Fibroblast of gingiva (primary cell): ENCODE measurements around the gene SORCS2.

Experiments
- DNase-seq: peaks from one replicate; pipeline ENCODE4 v3.0.0-alpha.2; 2011; ENCODE audit warnings: low read depth

The SORCS2 gene

DNA sequence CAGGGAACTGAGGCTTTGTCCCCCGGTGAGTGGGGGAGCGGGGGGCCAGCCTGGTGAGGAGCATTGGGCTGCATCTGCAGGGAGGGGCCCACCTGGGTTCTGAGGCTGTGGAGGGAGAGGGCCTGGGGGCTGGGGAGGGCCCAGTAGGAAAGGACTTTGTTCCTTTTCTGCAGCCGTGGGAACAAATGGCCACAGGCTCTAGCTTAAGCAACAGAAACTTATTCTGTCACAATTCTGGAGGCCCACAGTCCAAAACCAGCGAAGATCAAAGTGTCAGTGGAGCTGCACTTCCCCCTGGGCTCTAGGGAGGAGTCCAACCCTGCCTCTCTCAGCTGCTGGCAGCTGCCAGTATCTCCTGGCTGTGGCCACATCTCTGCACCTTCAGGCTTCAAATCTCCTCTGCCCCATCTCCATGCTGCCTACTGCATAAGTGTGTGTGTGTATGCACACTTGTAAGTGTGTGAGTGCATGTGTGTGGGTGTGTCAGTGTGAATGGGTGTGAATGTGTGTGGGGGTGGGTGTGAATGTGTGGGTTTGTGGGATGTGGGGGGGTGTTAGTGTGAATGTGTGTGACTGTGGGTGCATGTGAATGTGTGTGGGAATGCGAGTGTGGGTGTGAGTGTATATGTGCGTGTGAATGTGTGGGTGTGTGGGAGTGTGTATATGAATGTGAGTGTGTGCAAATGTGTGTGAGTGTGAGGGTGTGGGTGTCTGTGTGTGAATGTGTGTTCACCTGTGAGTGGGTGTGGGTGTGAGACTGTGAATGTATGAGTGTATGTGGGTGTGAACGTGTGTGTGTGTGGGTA, 446.8 kb downstream of the SORCS2 start:
- no peak for DNase-seq

DNA sequence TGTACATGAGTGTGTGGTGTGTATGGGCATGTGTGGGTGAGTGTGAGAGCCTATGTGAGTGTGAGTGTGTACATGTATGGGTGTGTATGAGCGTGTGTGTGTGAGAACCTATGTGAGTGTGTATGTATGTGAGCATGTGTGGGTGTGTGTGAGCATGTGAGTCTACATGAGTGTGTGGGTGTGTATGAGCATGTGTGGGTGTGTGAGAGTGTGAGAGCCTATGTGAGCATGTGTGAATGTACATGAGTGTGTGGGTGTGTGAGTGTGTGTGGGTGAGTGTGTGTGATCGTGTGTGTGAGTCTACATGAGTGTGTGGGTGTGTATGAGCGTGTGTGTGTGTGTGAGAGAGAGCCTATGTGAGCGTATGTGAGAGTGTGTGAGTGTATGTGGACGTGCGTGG, 447.8 kb downstream of the SORCS2 start:
- no peak for DNase-seq

DNA sequence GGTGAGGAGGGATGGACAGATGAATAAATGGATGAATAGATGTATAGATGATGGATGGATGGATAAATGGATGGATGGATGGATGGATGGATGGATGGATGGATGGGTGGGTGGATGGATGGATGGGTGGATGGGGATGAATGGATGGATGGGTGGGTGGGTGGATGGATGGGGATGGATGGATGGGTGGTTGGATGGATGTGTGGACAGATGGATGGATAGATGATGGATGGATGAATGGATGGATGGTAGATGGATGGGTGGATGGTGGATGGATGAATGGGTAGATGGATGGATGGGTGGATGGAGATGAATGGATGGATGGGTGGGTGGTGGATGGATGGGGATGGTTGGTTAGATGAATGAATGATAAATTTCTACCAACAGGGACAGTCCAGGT, 449.4 kb downstream of the SORCS2 start:
- no peak for DNase-seq

DNA sequence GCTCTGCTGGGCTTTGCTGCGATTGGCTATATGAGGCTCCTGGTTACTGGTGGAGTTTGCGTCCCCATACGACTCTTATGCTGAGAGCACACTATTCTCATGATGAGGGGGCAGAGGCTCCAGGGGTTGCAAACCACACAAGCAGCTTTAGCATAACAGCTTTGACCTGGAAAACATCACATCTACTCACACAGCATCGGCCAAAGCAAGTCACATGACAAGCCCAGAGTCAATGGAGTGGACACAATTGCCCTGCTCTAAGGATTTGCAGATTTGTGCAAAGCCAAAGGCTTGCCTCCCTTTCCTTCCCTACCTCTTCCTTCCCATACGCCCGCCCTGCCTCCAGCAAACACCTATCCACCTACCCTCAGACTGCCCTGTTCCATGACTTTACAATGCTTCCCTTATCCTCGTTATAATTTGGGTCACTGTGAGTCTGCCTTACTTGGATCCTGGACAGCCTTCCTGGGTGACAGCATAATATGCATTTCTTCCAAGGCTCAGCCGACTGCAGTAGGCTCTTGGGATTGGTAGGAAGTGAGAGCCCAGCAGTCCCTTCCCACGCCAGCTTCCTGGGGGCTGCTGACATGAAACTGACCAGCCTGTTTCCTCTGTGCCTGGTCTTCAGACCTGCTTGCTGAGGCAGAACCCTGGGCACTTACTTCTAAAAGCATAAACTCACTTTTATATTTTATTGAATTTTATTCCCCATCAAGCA, 450.6 kb downstream of the SORCS2 start:
- DNase-seq, result no peak

DNA sequence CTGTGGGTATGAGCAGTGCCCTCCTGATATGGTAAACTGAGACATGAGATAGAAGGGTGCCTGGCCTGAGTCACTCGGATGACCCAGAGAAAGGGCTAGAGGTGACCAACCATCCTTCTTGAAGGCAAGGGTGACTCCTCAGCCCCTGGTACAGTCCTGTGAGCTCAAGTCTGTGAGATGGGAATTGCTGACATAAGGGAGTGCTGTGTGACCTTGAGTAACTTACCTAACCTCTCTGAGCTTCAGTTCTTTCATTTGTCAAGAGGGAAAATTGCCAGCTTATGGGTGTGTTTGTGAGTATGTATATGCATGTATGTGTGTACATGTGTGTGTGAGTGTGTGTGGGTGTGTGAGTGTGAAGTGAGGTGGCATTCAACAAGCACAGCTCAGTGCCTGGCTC, 452.8 kb downstream of the SORCS2 start:
- no peak for DNase-seq

DNA sequence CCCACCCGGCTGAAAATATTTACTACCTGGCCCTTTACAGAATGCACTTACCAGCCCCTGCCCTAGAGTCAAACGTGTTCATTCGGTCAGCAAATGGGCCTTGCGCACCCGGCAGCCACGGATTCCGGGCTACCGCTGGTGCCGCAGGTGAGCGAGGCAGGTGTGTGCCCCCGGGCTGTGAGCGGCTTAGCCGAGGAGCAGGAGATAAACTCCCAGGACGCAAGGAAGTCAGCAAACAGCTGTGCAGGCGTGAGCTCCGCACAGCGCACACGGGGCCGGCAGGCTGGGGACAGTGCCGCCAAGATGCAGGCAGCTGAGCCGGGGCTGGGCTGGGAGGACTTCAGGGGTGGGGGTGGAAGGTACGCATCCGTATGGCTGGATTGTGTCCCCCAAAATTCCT, 453.6 kb downstream of the SORCS2 start:
- no peak for DNase-seq

DNA sequence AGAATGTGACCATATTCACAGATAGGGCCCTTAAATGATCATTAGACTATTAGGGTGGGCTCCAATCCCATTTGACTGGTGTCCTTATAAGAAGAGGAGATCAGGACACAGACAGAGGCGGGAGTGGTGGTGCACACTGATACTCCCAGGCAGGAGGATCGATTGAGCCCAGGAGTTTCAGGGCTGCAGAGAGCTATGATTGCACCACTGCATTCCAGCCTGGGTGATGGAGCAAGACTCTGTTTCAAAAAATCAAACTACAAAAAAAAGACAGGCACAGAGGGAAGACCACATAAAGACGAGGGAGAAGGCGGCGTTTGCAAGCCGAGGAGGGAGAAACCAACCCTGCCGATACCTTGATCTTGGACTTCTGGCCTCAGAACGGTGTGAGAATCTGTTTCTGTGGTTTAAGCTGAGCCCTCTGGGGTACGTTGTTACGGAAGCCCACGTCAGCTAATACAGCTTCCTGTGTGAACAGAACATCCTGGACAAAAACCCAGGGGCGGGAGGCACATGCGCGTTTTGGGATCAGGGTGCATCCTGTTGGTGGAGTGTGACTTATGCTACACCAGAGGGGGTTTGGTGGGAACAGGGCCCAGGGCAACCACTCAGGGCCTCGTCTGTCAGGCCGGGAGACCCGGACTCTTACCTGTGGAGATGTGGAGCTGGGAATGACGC, 454.2 kb downstream of the SORCS2 start:
- peak; percentile 10 for DNase-seq

DNA sequence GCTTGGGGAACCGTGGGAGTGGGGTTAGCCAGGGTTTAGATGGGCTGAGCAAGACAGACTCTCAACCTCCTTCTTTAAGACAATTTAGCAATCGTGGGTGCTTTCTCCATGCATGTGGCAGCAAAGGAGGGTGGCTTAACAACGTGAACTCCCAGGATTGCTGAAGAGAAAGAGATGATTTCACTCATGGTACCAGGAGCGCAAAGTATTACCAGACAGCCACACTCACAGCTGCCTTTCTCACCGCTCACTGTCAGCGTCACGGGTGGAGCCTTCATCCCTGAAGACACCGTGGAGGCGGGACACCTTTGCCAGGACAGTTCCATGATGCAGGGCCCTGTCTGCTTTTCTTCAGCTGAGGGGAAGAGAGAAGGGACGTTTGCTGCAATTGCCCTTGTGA, 454.8 kb downstream of the SORCS2 start:
- DNase-seq, result no peak

DNA sequence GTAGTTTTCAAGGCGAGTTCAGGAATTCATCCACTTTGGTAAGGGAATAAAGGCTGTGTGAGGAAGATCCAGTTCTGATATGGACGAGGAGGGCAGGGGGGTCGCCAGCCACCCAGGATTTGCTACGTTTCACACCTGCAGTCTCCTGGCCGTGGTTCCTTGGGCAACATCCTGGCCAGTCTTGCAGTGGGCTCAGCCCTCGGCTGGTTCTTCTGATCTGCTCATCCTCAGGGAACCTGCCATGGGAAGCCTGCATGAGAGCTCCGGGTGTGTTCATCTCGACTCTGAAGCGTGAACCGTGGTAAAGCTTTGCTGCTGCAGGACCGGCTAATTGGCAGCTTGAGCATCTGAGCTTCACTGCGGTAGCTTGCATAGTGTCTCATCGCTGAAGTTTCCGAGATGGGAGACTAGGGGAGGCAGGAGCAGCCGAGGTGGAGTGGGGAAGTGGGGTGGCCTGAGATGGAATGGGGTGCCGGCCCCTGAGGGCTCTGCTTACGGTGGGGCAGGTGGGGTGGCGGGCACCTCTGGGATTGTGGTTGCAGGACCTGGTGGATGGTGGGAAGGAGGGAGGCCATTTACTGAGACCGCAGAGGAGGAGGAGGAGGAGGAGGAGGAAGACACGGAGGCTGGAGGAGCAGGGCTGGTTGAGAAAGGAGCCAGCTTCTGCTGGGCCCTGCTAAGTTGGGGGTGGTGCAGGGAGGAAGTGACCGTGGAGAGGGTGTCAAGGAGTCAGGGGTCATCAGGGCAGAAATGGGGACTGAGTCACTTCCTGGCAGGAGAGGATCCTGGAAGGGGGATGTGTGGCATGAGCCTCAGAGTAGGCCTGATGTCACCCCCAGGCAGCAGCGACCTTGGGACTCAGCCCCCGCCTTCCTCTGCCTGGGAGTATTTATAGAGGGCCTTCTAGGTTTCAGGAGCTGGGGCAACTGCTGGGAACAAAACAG, 455.5 kb downstream of the SORCS2 start:
- no peak for DNase-seq

DNA sequence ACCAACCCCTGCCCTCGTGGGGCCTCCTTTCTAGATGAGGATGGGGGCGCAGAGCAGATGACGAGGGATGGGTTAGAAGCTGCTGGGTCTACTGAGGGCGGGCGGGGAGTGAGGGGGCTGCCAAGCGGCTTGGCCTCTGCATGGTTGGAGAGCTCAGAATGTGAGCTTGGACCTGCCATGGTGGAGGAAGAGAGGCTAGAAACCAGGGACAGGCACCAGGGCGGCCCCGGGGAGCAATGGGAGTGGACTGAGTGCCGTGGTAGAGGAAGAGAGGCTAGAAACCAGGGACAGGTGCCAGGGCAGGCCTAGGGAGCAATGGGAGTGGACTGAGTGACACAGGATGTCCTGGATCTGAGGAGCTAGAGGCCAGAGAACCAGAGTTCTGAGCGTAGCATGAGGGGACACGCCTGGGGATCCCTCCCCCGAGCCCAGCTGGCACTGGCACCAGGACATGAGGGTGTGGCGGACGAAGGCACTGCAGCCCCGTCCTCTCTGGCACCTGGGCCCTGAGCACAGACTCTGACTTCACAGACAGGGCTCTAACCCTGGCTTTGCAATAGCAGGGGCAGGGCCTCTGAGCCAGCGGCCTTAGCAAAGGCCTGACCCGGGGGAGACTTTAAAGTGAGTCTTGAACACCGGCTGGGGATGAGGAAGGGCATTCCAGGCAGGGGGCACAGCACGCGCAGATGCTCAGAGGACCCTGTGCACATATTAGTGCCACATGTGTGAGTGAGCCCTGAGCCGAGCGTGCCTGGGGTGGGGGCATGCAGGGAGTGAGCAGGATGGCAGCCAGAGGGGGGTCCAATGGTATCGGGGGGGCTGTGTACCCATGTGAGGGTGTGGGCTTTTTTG, 456.4 kb downstream of the SORCS2 start:
- DNase-seq, result no peak

DNA sequence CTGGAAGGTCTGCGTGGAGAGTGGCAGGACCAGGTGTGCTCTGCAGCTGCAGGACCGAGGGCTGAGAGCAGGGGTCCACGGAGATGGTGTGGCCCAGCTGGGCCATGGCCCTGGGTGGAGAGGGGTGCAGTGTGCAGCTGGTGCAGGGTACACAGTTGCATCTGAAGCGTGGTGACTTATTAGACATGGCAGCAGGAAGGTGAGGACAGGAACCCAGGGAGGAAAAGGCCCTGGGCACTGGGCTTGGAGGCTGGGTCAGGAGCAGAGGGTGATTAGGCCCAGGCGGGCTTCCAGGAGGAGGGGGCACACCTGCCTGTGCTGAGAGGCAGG, 457.0 kb downstream of the SORCS2 start:
- DNase-seq, result no peak

DNA sequence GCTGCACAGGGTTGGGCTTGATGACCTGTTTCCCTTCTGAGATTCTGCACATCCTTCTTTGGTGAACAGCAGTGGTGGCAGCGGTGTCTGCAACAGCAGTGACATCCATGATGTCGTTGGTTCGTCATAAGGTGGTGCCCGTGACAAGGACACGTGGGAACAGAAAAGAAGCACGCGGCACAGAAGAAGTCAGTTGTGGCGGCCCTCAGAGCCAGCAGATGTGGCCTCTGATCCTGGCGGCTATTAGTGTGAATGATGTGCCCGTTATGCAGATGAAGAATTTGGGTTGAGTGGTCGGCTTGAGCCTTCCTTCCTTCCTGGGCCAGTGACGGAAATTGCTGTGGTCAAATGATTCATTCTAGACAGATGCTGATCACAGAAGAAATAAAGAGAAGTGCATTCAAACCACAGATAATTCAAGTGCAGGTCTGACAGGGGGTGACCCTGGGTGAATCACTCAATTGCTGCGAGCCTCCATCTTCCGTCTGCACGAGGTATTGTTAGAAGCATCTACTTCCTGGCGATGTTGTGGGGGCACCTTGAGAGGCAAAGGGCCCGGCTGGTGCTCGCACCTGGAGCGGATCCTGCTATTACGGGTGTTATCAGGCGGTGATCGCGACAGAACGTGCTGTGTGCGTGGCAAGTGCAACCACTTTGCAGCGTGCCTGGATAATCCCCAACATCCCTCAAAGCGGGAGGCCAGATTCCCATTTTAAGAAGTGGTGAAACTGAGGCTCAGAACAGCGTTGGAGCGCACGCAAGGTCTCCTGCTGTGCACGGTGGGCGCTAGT, 457.6 kb downstream of the SORCS2 start:
- DNase-seq, result no peak

DNA sequence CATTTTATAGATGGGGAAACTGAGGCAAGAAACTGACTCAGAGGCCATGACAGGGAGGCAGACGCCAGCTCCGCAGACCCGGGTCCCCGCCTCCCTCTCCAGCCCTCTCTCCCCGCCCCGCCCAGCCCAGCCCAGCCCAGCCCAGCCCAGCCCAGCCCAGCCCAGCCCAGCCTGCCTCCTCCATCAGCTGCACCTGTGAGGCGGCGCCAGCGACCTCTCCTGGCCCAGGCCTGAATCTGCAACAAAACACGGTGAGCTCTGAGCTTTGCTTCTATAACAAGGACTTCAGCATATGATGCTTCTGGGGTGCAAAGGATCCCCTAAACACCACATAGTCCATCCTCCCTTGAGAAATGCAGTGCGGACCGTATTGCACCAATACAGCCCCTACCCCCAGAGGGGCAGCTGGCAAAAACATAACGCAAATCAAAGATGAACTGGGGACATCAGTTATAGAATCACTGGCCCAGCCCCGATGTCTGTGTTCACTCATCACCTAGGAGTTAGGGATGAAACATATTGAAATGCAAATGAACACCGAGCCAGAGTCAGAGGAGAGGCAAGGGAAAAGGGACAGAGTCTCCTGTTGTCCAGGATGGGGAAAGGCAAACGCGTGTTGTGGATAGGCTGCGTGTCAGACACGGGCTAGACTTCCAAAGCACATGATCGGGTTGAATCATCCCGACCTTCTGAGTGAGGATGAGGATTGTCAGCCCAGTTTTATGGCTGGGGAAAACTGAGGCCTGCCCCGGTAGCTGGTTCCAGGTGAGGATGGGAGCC, 458.5 kb downstream of the SORCS2 start:
- no peak for DNase-seq

DNA sequence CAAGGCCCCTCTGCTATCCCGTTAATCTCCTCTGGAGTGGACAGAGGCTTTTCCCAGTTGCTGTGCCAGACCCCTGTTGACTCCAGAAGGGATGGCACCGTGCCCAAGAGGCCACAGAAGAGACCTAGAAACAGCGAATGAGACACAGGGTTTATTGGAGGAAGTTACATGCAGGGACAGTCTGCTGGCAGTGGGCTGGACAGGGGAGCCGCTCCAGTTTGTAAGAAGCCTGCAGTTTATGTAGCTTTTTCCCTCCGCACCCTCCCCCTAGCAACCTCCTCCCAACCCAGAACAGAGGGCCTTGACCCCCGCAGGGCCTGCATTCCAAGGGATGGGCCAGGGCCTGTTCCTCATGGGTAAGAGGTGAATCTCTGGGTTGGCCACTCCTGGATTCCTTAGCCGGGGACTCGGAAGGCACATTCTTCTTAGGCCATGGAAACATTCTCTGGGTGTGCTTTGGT, 459.2 kb downstream of the SORCS2 start:
- no peak for DNase-seq

DNA sequence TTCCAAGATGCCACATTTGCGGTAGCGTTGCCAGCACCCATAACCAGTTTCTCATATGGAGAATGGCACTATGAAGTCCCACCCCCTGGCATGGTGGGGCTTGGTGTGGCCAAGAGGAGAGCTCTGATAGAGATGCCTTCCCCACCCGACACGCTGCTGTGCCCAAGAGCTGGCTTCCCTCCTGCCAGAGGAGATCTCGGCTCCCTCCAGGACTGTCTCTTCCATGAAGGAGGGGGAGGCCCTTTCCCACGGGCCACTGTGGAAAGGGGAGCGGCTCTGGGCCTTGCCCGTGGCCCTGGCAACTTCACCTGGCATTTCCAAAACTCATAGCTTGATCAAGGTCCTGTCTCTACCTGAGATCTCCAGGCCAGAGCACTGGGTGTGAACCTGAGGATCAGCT, 459.7 kb downstream of the SORCS2 start:
- no peak for DNase-seq

DNA sequence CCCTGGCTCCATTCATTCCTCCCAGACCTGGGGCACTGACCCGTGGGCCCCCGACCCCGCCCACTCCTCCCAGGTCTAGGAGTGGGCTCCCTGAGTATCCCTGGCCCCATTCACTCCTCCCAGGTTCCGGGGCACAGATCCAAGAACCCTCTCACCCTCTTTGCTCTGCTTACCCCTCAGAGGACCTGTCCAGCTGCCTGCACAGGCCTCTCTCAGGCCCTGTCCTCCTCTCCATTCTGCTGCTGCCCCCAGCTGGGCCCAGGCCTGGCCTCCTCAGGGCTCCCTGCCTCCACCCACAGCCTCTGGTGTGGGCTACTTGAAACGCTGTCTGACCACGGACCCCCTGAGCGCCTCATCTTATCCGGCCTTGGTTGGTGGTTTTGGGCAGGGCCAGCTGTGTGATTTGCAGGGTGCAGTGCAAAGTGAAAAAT, 460.1 kb downstream of the SORCS2 start:
- no peak for DNase-seq

DNA sequence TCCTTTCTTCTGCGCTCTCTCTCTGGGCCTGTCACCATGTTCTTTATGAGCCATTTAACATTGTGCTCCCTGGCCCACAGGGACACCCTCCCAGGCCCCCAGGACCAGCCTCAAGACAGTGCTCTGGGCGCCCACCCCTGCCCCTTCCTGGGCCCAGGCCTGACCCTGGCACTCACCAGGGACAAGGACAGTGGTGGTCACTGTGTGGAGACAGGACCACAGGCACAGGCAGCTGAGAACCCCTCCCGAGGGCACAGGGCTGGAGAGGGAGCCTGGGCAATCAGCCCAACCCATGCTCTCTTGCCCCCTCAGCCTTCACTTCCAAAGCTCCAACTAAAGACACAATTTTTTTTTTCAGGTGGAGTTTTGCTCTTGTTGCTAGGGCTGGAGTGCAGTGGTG, 460.6 kb downstream of the SORCS2 start:
- DNase-seq, result no peak

DNA sequence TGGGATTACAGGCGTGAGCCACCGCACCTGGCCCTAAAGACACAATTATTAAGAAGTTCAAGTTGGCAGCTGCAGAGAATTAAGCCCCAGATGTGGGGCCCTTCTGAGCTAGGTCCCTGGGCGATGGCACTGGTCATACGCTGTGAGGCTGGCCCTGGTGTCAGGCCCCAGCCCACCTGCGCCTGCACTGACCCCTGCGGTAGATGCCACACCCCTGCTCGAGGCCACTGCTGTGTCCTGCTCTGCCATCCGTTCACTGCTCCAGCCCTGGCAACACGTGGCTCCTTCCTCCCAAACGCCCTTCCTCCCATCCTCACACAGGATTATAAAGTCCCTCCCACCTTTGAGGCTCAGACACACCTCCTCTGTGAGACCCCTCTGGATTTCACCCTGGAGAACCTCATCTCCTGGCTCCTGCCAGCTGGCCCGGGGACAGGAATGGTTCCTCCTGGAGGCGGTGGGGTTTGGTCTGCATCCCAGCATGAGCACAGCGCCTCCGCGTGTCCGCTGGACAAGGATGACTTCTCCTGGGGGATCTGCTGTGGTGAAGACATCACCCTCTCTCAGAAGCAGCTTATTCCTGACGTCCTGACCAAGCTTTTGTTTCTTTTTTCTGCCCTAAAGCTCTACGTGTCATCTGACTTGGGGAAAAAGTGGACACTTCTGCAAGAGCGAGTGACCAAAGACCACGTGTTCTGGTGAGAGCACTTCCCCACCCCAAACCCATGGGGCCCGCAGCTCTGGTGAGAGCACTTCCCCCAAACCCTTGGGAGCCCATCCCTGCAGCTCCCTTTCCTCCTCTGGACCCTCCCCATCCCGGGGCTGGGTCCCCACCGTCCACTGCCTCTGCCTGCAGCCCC, 461.4 kb downstream of the SORCS2 start:
- no peak for DNase-seq
